MCF 10A (cell line): ENCODE data around the gene THADA. TPM values are rescaled to one million over a fixed set of nuclear protein-coding genes. Genes with fewer than 3 reads are reported as not detected.
A peak's percentile ranks its signal among the peaks of the same experiment; 100 is the strongest.

Experiments
- BruUV-seq: library from RNA; stranded (reverse); fragments of 400-500 nt; replicated peaks from 2 replicates; lab custom pipeline; 2021; lab: Mats Ljungman, UMichigan
- CTCF ChIA-PET: fragments of 300-600 bp; sonication (Branson Sonifier 250); formaldehyde crosslinking; extraction: SDS; loops from one replicate; lab custom pipeline; 2021; ENCODE audit warnings: antibody characterized with exemption, inconsistent platforms; lab: Yijun Ruan, JAX
- POLR2A ChIA-PET: fragments of 300-600, 350-650 bp; sonication (Branson Sonifier 250); formaldehyde crosslinking; extraction: SDS; loops from one replicate; lab custom pipeline; 2020; ENCODE audit warnings: antibody characterized with exemption, inconsistent platforms; lab: Yijun Ruan, JAX
- DNase-seq: peaks from one replicate; pipeline ENCODE4 v3.0.0-alpha.2; 2018; ENCODE audit not compliant: unreplicated experiment
- H3K27ac Mint-ChIP-seq: one replicate; pipeline ENCODE4 v1.8.0; 2022; ENCODE audit warnings: mild to moderate bottlenecking, low read depth, mixed read lengths; ENCODE audit not compliant: unreplicated experiment
- H3K27me3 Mint-ChIP-seq: one replicate; pipeline ENCODE4 v1.8.0; 2022; ENCODE audit warnings: mixed read lengths; ENCODE audit not compliant: insufficient read depth, unreplicated experiment
- H3K36me3 Mint-ChIP-seq: one replicate; pipeline ENCODE4 v1.8.0; 2022; ENCODE audit warnings: mild to moderate bottlenecking, moderate library complexity, mixed read lengths; ENCODE audit not compliant: insufficient read depth, unreplicated experiment
- H3K4me1 Mint-ChIP-seq: one replicate; pipeline ENCODE4 v1.8.0; 2022; ENCODE audit warnings: mixed read lengths; ENCODE audit not compliant: insufficient read depth, unreplicated experiment
- H3K4me3 Mint-ChIP-seq: one replicate; pipeline ENCODE4 v1.8.0; 2022; ENCODE audit warnings: mild to moderate bottlenecking, moderate library complexity, mixed read lengths; ENCODE audit not compliant: unreplicated experiment
- H3K9me3 Mint-ChIP-seq: one replicate; pipeline ENCODE4 v1.8.0; 2022; ENCODE audit warnings: mixed read lengths; ENCODE audit not compliant: unreplicated experiment
- CTCF ChIP-seq: fragments of 200-600 bp; IDR thresholded peaks from one replicate; pipeline ENCODE4 v1.8.0; 2022; ENCODE audit warnings: antibody characterized with exemption, mild to moderate bottlenecking; ENCODE audit not compliant: unreplicated experiment
- intact Hi-C: fragments of 100-400 bp; cut with micrococcal nuclease; formaldehyde crosslinking; loops from 2 replicates; pipeline ENCODE4 v1.14.1; 2022
- total RNA-seq: library from RNA; stranded (reverse); gene quantifications from 2 replicates; pipeline ENCODE4 v1.2.3, GENCODE V29; 2022

The THADA gene
- total RNA-seq, 1 experiment from 2014 or later, result 49.8 TPM

- TF ChIP-seq CTCF, result no peak
- ChIA-PET CTCF (no interaction called here), POLR2A (interaction anchor here (0.7 to 12.3 kb wide), 2 partner anchors 39 to 269 kb away, joined by 3 to 329 read pairs; partner anchors contain the start of gene ZFP36L2)
- Mint-ChIP-seq H3K9me3 (no peaks in the 10 kb centered on the region), H3K4me3 (no peak overlapping the region), H3K4me1 (peaks cover 29% of the 10 kb centered on the region), H3K36me3 (no peaks in the 10 kb centered on the region), H3K27me3 (no peaks in the 10 kb centered on the region), H3K27ac (peak overlapping the region; percentile 92)
- DNase-seq, result peak; percentile 89
- intact Hi-C loops, result loop anchor here (1.0 kb wide), 1 partner anchor 26 kb away; no protein-coding TSS in a partner anchor
- no TSS peak for BruUV-seq
Observed at GRCh38 chr2:43184339-43184895, 411.4 kb downstream of the THADA start.

GRCh38 chr2:43183743-43184142 lies 412.1 kb downstream of the THADA start:
- ChIA-PET CTCF (no interaction called here), POLR2A (interaction anchor here (0.8 to 12.3 kb wide), 2 partner anchors 26 to 40 kb away, joined by 4 to 329 read pairs; partner anchors contain the start of gene ZFP36L2)
- Mint-ChIP-seq H3K27ac (peak overlapping the region; percentile 92), H3K4me1 (peaks cover 36% of the 10 kb centered on the region), H3K9me3 (no peaks in the 10 kb centered on the region), H3K4me3 (no peak overlapping the region), H3K27me3 (no peaks in the 10 kb centered on the region), H3K36me3 (no peaks in the 10 kb centered on the region)
- TF ChIP-seq CTCF, result no peak
- no peak for DNase-seq
- BruUV-seq, result no TSS peak
- intact Hi-C loops, result loop anchor here (1.0 kb wide), 1 partner anchor 25 kb away; no protein-coding TSS in a partner anchor

- Mint-ChIP-seq H3K4me3 (peak overlapping the region; percentile 11), H3K27ac (peak overlapping the region; percentile 99), H3K4me1 (peaks cover 50% of the 10 kb centered on the region), H3K9me3 (no peaks in the 10 kb centered on the region), H3K27me3 (no peaks in the 10 kb centered on the region), H3K36me3 (no peaks in the 10 kb centered on the region)
- DNase-seq, result peak; percentile 80
- CTCF ChIA-PET, result interaction anchor here (0.6 to 5.6 kb wide), 16 partner anchors 11 to 303 kb away, joined by 3 to 59 read pairs (median 4); partner anchors contain the start of gene ZFP36L2
- BruUV-seq, result no TSS peak
- TF ChIP-seq CTCF, result no peak
- intact Hi-C loops, result loop anchor here (2.0 kb wide), 1 partner anchor 42 kb away; no protein-coding TSS in a partner anchor
- POLR2A ChIA-PET, result interaction anchor here (0.6 to 12.3 kb wide), 19 partner anchors 13 to 488 kb away, joined by 3 to 329 read pairs (median 6); partner anchors contain the start of gene ZFP36L2
Observed at GRCh38 chr2:43180897-43181296, 414.9 kb downstream of the THADA start.

Other genes with a start within 250 kb of the THADA start
- 0.93 and 1.2 TPM in 2 replicates for gene PLEKHH2, start 41.2 kb upstream of the THADA start, total RNA-seq
- 0.27 TPM in 1 of 2 replicates, not detected in the other for gene C1GALT1C1L, start 80.4 kb upstream of the THADA start, total RNA-seq
- gene DYNC2LI1, start 178.0 kb upstream of the THADA start, total RNA-seq, result 13.0 and 16.6 TPM in 2 replicates
- not detected in 2 replicates for gene ABCG5, start 242.8 kb upstream of the THADA start, total RNA-seq
- not detected in 2 replicates for gene ABCG8, start 242.9 kb upstream of the THADA start, total RNA-seq